GM12872 (cell line): ENCODE data around the gene ETV1.

Source experiments
- CTCF ChIP-seq: IDR thresholded peaks from 3 replicates; pipeline ENCODE4 v1.5.1; 2011; ENCODE audit warnings: low read depth, mild to moderate bottlenecking, low read length, moderate library complexity; ENCODE audit not compliant: insufficient read depth

ETV1 gene

GRCh38 chr7:13920053-13920697 lies 69.3 kb downstream of the ETV1 start:
- no peak for TF ChIP-seq CTCF

- TF ChIP-seq CTCF, result no peak
Measured at GRCh38 chr7:13915891-13916290, 73.6 kb downstream of the ETV1 start.

- no peak for TF ChIP-seq CTCF
Measured at GRCh38 chr7:13912715-13913278, 76.7 kb downstream of the ETV1 start.

- TF ChIP-seq CTCF, result no peak
Measured at GRCh38 chr7:13911909-13912308, 77.6 kb downstream of the ETV1 start.

- no peak for TF ChIP-seq CTCF
Measured at GRCh38 chr7:13910805-13911551, 78.5 kb downstream of the ETV1 start.

- TF ChIP-seq CTCF, result no peak
Measured at GRCh38 chr7:13908667-13909397, 80.6 kb downstream of the ETV1 start.

GRCh38 chr7:13907831-13908230 lies 81.6 kb downstream of the ETV1 start:
- TF ChIP-seq CTCF, result no peak
